ENCODE measurements around the gene CBLN3.
"Not testable (repeated sequence)": the region's sequence is repeated elsewhere in the genome, so short reads cannot be mapped to it uniquely, and the experiment has no call there.

CBLN3 gene

DNA sequence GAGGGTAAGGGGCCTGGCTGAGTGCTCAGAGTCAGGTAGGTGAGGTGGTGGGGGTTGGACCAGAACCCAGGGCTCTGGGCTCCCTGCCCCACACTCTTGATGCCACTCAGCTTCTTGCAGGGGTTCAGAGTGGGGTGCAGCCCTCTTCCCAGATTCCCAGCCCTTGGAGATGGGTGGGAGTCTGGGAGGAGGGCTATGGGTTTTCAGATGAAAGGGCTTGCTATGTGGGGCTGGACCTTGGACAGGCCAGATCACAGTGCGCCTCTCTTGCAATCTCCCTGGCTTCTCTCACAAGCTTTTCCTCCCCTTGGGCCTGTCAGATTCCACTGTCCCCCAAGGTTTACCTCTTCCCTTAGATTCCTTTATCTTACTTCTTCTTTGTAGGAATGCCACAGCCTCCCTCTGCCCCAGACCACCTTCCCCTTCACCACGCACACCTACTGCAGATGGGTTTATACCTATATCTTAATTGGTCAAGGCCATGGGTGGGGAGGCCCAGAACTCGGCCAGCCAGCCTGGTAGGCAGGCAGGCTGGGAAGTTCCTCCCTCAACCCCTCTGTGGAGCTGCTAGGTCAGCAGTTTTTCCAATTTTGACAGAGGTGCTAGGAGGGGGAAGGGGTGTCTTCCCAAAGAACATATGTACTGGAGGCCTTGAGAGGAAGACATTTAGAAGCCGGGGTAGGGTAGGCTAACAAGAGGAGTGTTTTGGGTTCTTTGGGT lies 29.3 kb downstream of the CBLN3 start:
- DNase-seq, result no peak

DNA sequence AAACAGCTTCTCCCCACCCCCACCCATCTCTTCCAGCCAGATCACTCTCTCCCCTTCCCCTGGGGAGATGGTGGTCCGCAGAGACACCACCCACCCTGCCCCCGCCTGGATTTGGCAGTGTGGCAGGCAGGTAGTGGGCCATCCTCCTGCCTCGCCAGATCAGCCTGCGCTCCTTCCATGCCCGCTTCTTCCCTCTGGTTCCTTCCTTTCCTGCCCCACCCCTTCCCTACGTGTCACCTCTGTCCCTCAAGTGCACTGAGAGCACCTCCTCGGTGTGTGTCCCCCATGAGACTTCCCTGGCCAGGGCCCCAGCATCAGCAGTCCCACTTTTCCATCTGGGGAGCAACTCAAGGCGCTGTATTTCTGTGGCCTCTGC lies 30.0 kb downstream of the CBLN3 start:
- DNase-seq, result no peak

DNA sequence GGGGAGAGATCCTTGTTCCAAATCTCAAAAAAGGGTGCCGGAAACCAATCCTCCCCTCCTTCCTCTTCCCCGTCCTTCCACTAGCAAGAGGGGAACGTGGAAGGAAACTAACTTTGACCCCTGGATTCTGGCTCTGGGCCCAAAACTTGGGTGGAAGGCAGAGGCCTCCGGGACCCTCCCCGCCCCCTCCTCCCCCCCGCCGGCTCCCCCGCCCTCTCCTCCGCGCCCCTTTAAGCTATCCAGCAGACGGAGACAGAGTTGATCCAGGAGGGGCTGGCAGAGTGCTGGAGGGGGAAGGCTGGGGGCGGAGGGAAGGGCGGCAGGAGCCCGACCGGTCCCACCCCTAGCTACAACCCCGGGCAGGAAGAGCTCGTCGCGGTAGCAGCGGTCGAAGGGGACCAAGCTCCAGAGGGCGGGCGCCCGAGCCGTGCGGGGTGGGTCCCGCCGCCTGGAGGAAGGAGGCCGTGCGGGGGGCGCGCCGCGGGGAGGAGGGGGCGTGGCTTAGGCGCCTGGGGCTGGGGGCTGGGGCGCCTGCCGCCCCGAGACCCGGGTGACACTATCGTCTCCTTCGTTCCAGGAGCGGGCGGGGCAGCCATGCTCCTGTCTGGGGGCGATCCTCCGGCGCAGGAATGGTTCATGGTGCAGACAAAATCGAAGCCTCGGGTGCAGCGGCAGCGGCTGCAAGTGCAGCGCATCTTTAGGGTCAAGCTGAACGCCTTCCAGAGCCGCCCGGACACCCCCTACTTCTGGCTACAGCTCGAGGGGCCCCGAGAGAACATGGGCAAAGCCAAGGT lies 30.6 kb downstream of the CBLN3 start, which contains the start of gene NYNRIN:
NYNRIN (plus strand) TSS at position 351 of the 794 bp plus-strand sequence; CDS start at position 595, 244 bp downstream.
- DNase-seq, result peak; percentile 68

DNA sequence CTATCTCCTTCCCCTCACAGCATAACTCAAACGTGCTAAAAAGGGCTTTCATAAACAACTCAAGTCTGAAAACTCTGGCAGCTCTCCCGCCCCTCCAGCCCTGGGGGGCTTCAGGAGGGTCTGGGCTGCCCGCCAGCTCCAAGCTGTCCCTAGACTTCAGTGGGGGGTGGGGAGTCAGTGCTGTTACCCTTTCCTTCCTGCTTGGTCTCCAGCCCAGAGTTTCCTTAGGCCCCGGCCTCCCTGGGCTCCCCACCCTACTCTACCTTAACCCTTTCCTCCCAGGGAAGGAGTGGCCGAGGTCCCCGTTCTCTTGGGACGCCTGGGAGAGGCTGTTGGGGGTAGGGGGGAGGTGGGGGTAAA lies 31.2 kb downstream of the CBLN3 start:
- peak; percentile 41 for DNase-seq

DNA sequence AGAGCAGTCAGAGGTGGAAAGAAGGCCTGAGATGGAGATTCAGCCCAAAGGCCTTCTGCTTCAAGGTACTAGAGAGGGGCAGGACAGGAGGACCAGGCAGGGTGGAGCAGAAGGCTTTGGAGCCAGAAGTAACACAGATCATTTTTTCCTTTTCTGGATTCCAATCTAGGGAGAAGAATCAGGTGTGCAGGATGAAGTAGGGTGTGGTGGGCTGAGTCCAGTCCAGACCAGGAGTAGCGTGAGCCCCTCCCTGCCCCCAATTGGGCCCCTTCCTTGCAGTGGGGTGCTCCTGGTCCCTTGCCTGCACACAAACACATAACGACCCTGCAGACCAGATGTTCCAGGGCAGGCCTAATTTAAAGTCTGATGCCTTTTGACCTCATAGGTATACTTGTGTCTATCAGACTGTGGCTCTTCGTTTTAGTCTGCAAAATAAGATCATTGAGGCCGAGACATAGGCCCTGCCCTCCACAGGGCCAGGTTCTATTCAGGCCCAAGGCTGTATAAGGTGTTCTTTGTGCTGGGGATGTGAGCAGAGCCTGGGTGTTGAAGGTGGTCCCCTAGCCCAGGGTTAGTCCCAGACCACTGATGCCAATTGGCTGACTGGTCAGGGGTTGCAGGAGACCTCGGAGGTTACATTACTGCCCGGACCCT lies 31.7 kb downstream of the CBLN3 start:
- DNase-seq, result no peak

DNA sequence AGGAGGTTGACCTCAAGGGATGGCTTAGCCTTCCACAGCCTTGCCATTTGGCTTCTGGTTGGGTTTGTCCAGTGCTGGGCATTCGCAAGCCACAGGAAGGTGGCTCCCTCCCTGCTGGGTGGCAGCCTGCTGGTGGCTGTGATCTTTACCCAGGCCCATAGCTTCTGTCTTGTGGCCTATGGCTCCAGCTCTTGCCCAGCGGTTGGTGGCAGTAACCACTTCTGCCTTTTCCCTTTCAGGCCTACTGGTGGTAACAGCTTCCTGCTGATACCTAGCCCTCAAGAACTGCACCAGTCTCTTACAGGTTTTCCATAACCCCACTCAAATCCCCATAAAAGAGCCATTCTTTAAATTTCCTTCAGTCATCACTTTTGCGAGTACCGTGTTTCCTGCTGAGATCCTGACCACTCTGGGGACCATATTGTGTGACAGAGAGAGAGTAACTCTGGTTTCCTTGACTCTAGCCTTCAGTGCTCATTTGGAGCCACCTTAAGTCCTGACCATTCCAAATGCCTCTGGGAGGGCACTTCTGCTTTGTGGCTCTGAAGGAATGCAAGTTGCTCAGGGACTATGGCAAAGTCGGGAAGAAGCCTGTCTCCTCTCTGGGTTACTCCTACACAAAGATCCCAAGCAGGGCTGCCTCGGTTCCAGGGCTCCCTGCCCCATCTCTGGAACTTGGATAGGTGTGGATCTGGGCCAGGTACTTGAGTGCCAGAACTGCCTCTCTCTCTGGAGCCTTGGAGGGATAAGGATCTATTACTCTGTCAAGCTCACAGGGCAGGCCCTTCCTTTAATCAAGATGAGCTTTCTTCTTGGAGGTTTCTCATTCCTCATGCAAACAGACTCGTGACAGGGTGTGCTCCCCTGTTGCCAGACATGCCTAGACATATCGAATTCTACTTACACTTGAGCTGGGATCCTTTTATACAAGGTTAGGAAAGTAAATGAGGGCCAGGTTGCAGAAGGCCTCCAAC lies 33.6 kb downstream of the CBLN3 start:
- DNase-seq, result no peak

DNA sequence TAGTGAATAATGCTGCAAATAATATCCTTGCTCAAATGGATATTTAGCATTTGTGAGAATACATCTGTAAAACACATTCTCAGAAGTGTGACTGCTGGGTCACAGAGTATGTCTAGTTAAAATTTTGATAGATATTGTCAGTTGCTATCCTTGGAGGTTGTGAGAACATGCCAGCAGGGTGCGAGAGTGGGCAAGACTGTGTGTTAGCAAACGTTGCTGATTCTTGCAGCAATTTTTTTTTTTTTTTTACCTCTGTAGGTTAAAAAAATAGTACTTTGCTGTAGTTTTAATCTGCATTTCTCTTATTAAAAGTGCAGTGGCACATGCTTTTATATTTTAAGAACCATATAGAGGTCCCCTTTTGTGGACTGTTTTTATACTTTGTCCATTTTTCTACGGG lies 35.2 kb downstream of the CBLN3 start:
- peak; percentile 13 for DNase-seq

DNA sequence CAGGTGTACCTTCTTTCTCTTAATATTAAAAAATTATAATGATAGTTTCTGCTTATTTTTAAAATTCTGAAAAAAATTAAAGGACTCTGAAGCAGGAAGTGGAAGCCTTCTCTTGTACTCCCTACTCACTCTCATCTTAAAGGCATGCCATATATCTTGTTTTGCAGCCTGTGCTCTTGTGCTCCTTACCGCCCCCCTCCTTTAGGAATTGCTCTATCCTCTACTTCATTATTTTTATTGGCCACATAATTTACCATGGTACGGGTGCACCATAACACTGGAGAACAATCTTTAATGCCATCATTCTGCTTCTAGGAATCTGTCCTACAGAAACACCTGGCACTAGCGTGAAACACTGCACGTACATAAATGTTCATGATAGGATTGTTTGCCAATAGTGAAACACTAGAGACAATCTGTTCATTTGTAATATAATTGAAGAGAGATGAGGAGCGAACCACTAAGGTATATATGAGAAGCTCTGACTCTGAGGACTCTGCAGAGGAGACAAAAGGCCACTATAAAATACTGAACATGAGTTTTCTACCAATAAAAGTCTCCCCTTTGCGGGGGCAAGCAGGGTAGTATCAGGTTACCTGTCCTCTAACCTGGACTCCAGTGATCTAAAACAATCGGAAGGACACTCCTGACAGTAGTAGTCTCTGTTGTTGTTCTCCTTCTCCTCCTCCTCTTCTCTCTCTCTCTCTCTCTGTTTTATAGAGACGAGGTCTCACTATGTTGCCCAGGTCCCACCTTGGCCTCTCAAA lies 37.0 kb downstream of the CBLN3 start:
- DNase-seq, result peak; percentile 69

DNA sequence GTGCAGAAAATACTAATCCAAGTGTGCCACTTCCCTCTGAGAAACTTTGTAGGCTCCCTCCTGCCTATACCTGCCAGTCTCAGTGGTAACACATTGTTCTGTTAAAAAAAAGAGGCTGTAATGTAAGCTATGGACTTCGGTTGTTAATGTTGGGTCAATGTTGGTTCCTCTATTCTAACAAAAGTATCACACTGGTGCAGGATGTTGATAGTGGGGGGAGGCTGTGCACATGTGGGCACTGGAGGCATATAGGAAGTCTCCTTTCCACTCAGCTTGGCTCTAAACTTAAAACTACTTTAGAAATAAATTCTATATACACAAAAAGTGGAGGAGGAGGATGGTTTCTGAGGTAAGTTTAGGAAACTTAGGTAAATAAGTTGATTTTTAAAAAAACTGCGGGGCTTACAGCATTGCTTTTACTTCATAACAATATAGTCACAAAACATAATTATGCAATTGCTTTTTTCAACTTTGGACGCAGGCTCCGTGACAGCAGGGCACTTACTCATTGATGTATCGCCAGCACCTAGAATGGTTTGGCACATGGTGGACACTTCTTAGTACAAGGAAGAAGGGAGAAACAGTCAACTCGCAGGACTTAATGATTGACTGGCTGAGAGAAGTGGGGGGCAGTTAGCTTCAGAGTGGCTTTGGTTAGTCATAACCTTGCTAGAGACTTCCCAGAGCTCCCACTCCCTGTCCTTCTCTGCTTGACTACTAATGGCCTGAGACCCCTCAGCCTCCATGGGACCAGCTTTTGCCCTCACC lies 38.6 kb downstream of the CBLN3 start:
- DNase-seq, result no peak

DNA sequence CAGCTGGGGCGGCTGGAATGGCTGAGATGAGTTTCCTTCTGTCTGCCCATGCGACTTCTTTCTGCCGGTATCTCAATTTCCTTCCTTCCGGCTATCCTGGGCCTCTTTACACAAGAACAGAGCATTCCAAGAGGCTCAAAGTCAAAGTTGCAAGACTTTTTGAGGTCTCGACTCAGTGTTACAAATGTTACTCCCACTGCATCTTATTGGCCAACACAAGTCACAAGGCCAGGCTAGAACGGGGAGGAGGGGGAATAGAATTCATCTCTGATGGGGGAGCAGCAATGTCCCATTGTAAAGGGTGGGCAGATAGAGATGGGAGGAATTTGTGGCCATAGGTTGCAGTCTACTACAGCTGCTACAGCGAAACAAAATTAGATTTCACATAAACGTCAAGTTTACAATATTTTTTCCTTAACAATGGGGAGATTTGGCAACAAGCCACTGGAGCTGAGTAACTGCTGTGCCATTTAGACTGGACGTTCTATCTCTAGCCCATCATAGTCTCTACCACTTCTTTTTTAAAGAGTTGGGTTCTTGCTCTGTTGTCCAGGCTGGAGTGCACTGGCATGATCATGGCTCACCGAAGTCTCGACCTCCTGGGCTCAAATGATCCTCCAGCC lies 40.1 kb downstream of the CBLN3 start:
- no peak for DNase-seq

DNA sequence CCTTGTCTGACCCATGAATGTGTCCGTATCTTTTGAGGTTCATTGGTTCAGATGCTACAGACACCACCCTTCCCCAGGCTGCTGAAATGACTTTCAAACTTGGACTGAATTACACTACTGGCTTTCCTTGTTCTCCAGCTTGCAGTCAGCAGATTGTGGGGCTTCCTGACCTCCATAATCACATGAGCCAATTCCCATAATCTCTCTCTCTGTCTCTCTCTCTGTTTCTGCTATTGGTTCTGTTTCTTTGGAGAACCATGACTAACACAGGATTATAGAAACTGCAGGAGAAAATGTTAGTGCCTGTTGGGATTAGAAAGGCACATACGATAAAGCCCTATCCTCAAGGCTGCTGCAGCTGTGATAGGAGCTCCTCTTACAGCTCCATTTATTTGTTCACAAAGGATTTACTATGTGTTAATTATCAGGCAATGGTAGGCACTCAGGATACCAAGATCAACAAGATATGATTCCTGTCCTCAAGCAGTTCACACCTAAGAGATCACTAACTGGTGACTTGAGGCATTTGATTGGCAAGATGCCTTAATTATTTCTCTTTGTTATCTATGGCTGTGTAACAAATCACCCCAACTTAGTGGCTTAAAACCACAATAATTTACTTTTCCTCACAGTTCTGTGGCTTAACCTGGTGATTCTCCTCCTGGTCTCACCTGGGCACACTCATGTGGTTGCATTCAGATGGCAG lies 40.8 kb downstream of the CBLN3 start:
- no peak for DNase-seq

DNA sequence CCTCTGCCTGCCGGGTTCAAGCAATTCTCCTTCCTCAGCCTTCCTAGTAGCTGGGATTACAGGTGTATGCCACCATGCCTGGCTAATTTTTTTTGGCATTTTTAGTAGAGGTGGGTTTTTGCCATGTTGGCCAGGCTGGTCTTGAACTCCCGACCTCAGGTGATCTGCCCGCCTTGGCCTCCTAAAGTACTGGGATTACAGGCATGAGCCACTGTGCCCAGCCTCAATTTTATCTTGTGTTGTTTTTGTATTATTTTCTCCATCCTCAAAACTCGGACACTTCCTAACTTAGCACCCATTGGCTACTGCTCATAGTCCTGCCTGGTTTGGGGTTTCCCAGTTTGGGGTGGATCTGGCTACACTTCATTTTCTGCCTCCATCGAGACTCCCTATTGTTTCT lies 41.9 kb downstream of the CBLN3 start:
- not testable (repeated sequence) for DNase-seq

DNA sequence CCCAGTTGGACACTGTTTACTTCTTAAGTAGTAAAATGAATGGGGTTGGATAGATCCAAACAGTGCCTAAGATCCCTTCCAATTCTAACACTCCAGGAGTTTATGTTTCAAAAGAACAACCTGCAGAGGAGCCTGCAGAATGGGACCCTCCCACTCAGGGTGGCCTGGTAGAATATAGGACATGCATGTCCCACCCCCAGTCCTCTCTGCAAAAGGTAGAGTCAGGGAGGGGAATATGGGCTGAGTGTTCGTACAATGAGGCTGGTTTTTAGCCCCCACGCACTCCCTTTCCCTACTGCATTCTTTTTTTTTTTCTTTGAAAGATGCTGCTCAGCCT lies 42.5 kb downstream of the CBLN3 start:
- DNase-seq, result no peak

DNA sequence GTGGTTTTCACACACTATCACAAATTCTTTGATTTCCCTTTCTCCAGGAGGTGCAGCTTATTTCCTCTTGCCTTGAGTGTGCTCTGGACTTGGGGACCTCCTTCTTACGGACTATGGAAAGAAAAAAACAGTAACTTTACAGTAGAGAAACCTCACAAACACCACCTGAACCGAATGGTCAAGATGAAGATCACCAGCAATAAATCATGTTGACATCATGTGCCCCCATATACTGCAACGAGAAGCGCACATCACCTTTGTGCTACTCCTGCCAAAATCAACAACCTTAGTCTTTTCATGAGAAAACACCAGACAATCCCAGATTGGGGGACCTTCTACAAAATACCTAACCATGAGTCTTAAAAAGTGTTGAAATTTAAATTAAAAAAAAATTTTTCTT lies 43.9 kb downstream of the CBLN3 start:
- no peak for DNase-seq

DNA sequence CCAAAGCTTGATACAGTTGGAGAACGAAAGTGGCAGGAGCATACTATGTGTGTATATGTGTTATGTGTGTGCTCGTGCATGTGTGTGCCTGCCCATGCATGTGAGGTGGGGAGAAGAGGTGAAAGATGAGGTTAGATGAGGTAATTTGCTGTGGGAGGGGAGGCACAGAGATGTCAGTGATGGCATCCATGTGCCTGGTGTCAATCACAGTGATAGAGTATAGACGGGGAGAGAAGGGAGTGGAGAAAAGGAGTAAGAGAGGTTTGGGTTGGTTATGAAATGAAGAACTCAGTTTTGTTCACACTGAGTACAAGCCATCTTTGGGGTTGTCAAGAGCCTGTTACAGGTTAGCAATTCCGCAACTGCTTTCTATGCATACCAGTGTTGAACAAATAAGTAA lies 45.3 kb downstream of the CBLN3 start:
- DNase-seq, result no peak

DNA sequence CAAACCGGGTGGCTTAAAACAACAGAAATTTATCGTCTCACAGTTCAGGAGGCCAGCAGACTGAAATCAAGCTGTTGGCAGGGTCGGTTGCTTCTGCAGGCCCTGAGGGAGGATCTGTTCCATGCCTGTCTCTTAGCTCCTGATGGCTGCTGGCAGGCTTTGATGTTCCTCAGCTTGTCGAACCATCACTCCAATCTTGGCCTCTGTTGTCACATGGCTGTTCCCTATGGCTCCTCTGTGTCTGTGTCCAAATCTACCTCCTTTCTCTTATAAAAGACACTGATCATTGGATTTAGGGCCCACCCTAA lies 47.5 kb downstream of the CBLN3 start:
- no peak for DNase-seq

DNA sequence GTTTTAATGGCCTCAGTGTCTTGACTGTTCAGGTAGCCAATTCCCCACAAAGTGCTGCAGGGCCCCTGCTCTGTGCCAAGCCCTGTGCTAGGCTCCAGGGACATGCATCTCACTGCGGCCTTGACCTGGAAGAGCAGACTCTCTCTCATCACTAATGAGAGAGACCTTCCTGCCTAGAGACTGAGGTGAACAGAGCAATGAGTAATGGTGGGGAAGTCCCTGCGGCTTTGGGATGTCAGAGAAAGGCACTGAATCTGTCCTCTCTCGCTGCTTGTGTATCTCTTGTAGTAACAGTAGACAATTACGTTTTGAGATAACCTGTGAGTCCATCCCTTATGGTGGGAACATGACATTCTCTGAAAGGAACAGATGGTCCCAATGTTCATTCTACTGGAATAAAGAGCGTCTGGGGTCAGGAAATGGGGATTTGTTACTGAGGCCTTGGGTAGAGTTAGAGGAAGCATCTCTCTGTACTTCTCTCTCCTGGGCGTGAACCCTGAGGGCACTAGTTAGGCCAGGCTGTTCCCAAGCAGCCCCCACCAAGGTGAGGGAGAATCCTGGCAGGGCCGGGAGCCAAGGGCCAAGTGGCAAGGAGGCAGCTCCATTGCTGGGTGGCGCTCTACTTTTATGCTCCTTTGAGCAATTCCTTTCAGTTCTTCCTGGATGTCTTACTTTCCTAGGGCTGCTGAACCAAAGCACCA lies 48.0 kb downstream of the CBLN3 start:
- DNase-seq, result no peak

DNA sequence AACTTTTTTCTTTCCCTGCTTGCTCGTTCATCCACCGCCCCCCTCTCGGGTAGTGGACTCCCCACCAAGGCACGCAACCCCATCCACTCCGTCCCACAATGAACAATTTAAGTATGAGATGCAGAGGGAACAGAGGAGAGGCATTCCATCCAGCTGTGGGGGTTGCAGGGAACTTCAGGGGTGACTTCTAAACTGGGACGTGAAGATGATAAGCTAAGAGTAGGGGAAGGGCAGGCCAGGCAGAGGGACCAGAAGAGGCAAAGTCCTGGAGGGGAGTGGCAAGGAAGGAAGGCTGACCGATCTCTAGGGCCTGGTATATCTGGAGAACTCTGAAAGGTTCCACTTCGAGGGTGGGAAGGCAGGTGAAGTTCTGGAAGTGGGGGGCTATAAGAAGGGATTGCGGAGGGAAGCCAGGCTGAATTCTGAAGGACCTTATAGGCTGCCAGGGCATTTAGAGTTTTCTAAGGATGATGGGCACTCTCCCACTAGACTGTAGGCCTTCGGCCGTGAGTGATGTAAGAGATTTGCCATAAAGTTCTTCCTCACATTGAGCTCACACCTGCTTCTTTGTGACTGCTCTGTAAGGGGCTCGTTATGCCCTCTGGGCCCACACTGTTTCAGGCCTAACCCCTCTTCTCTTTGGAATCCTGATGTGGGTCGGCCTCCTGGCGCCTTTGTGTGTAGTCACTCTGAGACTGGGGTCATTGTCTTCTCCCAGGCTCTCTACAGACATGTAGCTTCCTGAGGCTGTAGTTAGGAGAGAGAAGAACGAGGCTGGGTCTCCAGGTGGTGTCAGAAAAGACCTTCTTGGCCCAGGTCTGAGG lies 49.3 kb downstream of the CBLN3 start:
- no peak for DNase-seq

Data from NCI-H69 (cell line).